ENCODE results near the gene AP1B1. TPM values are rescaled to one million over a fixed set of nuclear protein-coding genes. Genes with fewer than 3 reads are reported as not detected.

Gene AP1B1
- total RNA-seq, 1 experiment from 2014 or later = 40.3 TPM

- peaks cover 82% of the 10 kb centered on the region for H3K36me3 ChIP-seq (ENCODE audit: insufficient read depth, low read length)
- H3K9me2 ChIP-seq (replicated peaks; ENCODE audit: insufficient read depth, low read length) = no peaks in the 10 kb centered on the region
- peaks cover 84% of the 10 kb centered on the region for H3K79me2 ChIP-seq (ENCODE audit: low read length)
- H3K27me3 ChIP-seq (ENCODE audit: low read length) = no peaks in the 10 kb centered on the region
- H3K27ac ChIP-seq (ENCODE audit: low read length) = no peak overlapping the region
- no peaks in the 10 kb centered on the region for H3K4me1 ChIP-seq (ENCODE audit: low read length)
- H2AFZ ChIP-seq (ENCODE audit: low read length) = no peak overlapping the region
- no peak overlapping the region for H3K4me3 ChIP-seq (ENCODE audit: low read length)
- no peak overlapping the region for H3K4me2 ChIP-seq (ENCODE audit: low read depth, low read length, poor library complexity, severe bottlenecking)
- H3K9me3 ChIP-seq (ENCODE audit: low read length) = no peaks in the 10 kb centered on the region
- H4K20me1 ChIP-seq (ENCODE audit: insufficient read depth, low read depth, low read length) = peaks cover 75% of the 10 kb centered on the region
- H3K9ac ChIP-seq (ENCODE audit: low read length) = no peak overlapping the region
- DNase-seq = no peak
Measured at GRCh38 chr22:29277927-29278326, 110.4 kb downstream of the AP1B1 start.

Small RNAs within 50 kb of the gene (small RNA-seq; reads per million reads assigned to genes)
- gene AC000041.1 = not detected
- not detected for gene MIR3653

Other genes starting within 250 kb of the AP1B1 start
- gene EMID1, start 182.7 kb downstream of the AP1B1 start, total RNA-seq (2014; rRNA removed; shearing (Covaris generic); ENCODE audit: low replicate concordance) = 0.26 and 0.32 TPM in 2 replicates
- 8.8 and 29.7 TPM in 2 replicates for gene RHBDD3, start 120.6 kb downstream of the AP1B1 start, total RNA-seq (2014; rRNA removed; shearing (Covaris generic); ENCODE audit: low replicate concordance)
- gene EWSR1, start 120.3 kb downstream of the AP1B1 start, total RNA-seq (2014; rRNA removed; shearing (Covaris generic); ENCODE audit: low replicate concordance) = 281 and 309 TPM in 2 replicates
- not detected in 2 replicates for gene GAS2L1, start 81.9 kb downstream of the AP1B1 start, total RNA-seq (2014; rRNA removed; shearing (Covaris generic); ENCODE audit: low replicate concordance)
- 0.76 TPM in 1 of 2 replicates, not detected in the other for gene RASL10A, start 72.9 kb downstream of the AP1B1 start, total RNA-seq (2014; rRNA removed; shearing (Covaris generic); ENCODE audit: low replicate concordance)
- not detected in 2 replicates for gene RFPL1, start 50.0 kb upstream of the AP1B1 start, total RNA-seq (2014; rRNA removed; shearing (Covaris generic); ENCODE audit: low replicate concordance)
- gene NEFH, start 91.6 kb upstream of the AP1B1 start, total RNA-seq (2014; rRNA removed; shearing (Covaris generic); ENCODE audit: low replicate concordance) = not detected in 2 replicates
- gene THOC5, start 165.2 kb upstream of the AP1B1 start, total RNA-seq (2014; rRNA removed; shearing (Covaris generic); ENCODE audit: low replicate concordance) = 48.2 and 54.0 TPM in 2 replicates
- gene NIPSNAP1, start 192.5 kb upstream of the AP1B1 start, total RNA-seq (2014; rRNA removed; shearing (Covaris generic); ENCODE audit: low replicate concordance) = 75.9 and 100 TPM in 2 replicates
- gene NF2, start 215.1 kb upstream of the AP1B1 start, total RNA-seq (2014; rRNA removed; shearing (Covaris generic); ENCODE audit: low replicate concordance) = 19.0 and 24.2 TPM in 2 replicates